Esophagus squamous epithelium (tissue), 5 donors: Measurements from ENCODE around the gene FOXO6. TPM values are rescaled to one million over a fixed set of nuclear protein-coding genes. Genes with fewer than 3 reads are reported as not detected.

Experiments
- DNase-seq: peaks from one replicate; lab custom pipeline; 2025; lab: John Stamatoyannopoulos, UW
- H3K27ac ChIP-seq, 4 donors: fragments of 200-600 bp; sonication (generic); one replicate each; pipeline ENCODE4 v1.5.1; 2016 to 2019; ENCODE audit warnings: mild to moderate bottlenecking in 1 of 4
- H3K27me3 ChIP-seq, 4 donors: fragments of 200-600 bp; sonication (generic); 1 replicate in 3 of 4; 2 replicates in 1 of 4; pipeline versions ENCODE4 v1.5.1 to v1.6.0; 2017 to 2021; ENCODE audit warnings: antibody characterized with exemption in 1 of 4
- H3K36me3 ChIP-seq, 3 donors: fragments of 200-600 bp; sonication (generic); one replicate each; pipeline ENCODE4 v1.5.1; 2016 to 2019
- H3K4me1 ChIP-seq, 3 donors: fragments of 200-600 bp; sonication (generic); one replicate each; pipeline ENCODE4 v1.5.1; 2017 to 2019
- H3K4me3 ChIP-seq, 4 donors: fragments of 200-600 bp; sonication (generic); 1 replicate in 3 of 4; 2 replicates in 1 of 4; pipeline ENCODE4 v1.5.1; 2016 to 2019; ENCODE audit warnings: mild to moderate bottlenecking in 2 of 4, moderate library complexity in 1 of 4
- H3K9me3 ChIP-seq, 3 donors: fragments of 200-600 bp; sonication (generic); one replicate each; pipeline ENCODE4 v1.5.1; 2016 to 2019
- CTCF ChIP-seq, 6 experiments: fragments of 450-650 bp in 4 of 6; fragments of 200-600 bp in 2 of 6; sonication (generic) in 2 of 6; IDR thresholded peaks; one replicate each; pipeline ENCODE4 v1.5.1; 2016 to 2019; ENCODE audit warnings: antibody characterized with exemption in 6 of 6, mild to moderate bottlenecking in 4 of 6, moderate library complexity in 4 of 6
- POLR2A ChIP-seq, 4 donors: fragments of 450-650 bp; IDR thresholded peaks; one replicate each; pipeline ENCODE4 v1.6.1; 2017; ENCODE audit warnings: antibody characterized with exemption in 4 of 4, mild to moderate bottlenecking in 4 of 4, moderate library complexity in 3 of 4
- WGBS, 2 donors: methylation state at CpG; one replicate each; pipeline ENCODE4 v1.1.5; 2018; 5-methylcytosine and 5-hydroxymethylcytosine counted together
- intact Hi-C: fragments of 100-400 bp; cut with DNase I; formaldehyde crosslinking; loops from one replicate; pipeline ENCODE4 v1.15.0; 2022
- total RNA-seq, 4 donors: library from RNA; depleted of rRNA; stranded (reverse); fragments of >200 nt; gene quantifications; one replicate each; pipeline ENCODE4 v1.1.0, GENCODE V29; 2016
- donor health status: DM: yes; HTN: yes; CAD: no.

The FOXO6 gene
- total RNA-seq, 4 donors from 2014 or later = 0.18 to 0.53 (median 0.38) TPM; not detected in 1

GRCh38 chr1:41424581-41425118, 63.4 kb downstream of the FOXO6 start:
- TF ChIP-seq POLR2A (IDR thresholded peaks at IDR 0.05) = no peak
- TF ChIP-seq CTCF (IDR thresholded peaks at IDR 0.05) = no peak
- intact Hi-C loops = no loop called here
- Histone ChIP-seq H3K36me3 (no peaks in the 10 kb centered on the region), H3K27me3 (peaks cover 0 to 7% (median 0%) of the 10 kb centered on the region in 4 donors), H3K4me3 (no peak overlapping the region), H3K27ac (no peak overlapping the region), H3K9me3 (no peaks in the 10 kb centered on the region), H3K4me1 (peaks cover 1 to 22% (median 3%) of the 10 kb centered on the region in 3 donors)
- no peak for DNase-seq
- 84 to 95% methylated on average over 4 of the region's 4 CpGs for WGBS, 2 donors

GRCh38 chr1:41425369-41425768, 64.1 kb downstream of the FOXO6 start:
- Histone ChIP-seq H3K4me1 (peaks cover 0 to 15% (median 0%) of the 10 kb centered on the region in 3 donors), H3K27ac (no peak overlapping the region), H3K4me3 (no peak overlapping the region), H3K27me3 (peaks cover 0 to 7% (median 0%) of the 10 kb centered on the region in 4 donors), H3K36me3 (no peaks in the 10 kb centered on the region), H3K9me3 (no peaks in the 10 kb centered on the region)
- WGBS, 2 donors = 93 to 98% methylated on average over 2 of the region's 2 CpGs
- no peak for DNase-seq
- TF ChIP-seq POLR2A (IDR thresholded peaks at IDR 0.05) (no peak), CTCF (IDR thresholded peaks at IDR 0.05) (no peak)
- intact Hi-C loops = no loop called here

- Histone ChIP-seq H3K9me3 (no peaks in the 10 kb centered on the region), H3K27me3 (peaks cover 0 to 7% (median 0%) of the 10 kb centered on the region in 4 donors), H3K4me1 (peaks cover 0 to 8% (median 0%) of the 10 kb centered on the region in 3 donors), H3K27ac (no peak overlapping the region), H3K36me3 (no peaks in the 10 kb centered on the region), H3K4me3 (no peak overlapping the region)
- TF ChIP-seq CTCF (IDR thresholded peaks at IDR 0.05) (no peak), POLR2A (IDR thresholded peaks at IDR 0.05) (no peak)
- intact Hi-C loops = no loop called here
- DNase-seq = no peak
- 75 to 86% methylated on average over 6 to 11 of the region's 13 CpGs for WGBS, 2 donors
These were observed 65.1 kb downstream of the FOXO6 start for GRCh38 chr1:41426201-41426890.

- no peak for DNase-seq
- H3K4me3 ChIP-seq = no peak overlapping the region
- no peaks in the 10 kb centered on the region for H3K9me3 ChIP-seq
- no peak for TF ChIP-seq POLR2A (IDR thresholded peaks at IDR 0.05)
- TF ChIP-seq CTCF (IDR thresholded peaks at IDR 0.05) = no peak
- H3K36me3 ChIP-seq = no peaks in the 10 kb centered on the region
- WGBS, 2 donors = 80 to 99% methylated on average over 7 to 14 of the region's 20 CpGs
- peaks cover 5 to 15% (median 5%) of the 10 kb centered on the region in 3 donors for H3K4me1 ChIP-seq
- intact Hi-C loops = no loop called here
- H3K27me3 ChIP-seq = peaks cover 0 to 7% (median 0%) of the 10 kb centered on the region in 4 donors
- no peak overlapping the region for H3K27ac ChIP-seq
These were observed 66.1 kb downstream of the FOXO6 start for GRCh38 chr1:41427122-41427913.
